ENCODE data around the gene PKD2L1.
"Not testable (repeated sequence)": the region's sequence is repeated elsewhere in the genome, so short reads cannot be mapped to it uniquely, and the experiment has no call there.

Gene PKD2L1

DNA sequence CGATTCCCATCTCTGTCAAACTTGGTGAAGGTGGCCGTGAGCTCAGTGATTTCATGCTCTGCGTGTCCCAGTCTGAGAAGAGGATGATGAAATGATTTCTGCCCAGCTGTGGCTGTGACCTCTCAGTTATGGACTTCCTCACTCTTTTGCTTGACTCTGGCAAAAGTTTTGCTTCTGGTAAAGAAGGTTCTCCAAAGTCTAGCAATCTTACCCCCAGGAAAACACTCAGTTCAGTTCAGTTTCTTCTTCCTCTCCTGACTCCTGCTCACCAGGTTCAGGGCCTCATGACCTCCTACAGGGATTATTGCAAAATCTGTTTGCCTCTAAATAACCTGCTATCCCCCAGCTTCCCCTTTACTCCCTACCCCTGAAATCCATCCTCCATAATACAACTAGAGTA is 38.7 kb downstream of the PKD2L1 start:
- H3K4me3 ChIP-seq (ENCODE audit: low read length), result no peak overlapping the region
- no peak for DNase-seq (ENCODE audit: low read depth)
- TF ChIP-seq, protein P1, sequence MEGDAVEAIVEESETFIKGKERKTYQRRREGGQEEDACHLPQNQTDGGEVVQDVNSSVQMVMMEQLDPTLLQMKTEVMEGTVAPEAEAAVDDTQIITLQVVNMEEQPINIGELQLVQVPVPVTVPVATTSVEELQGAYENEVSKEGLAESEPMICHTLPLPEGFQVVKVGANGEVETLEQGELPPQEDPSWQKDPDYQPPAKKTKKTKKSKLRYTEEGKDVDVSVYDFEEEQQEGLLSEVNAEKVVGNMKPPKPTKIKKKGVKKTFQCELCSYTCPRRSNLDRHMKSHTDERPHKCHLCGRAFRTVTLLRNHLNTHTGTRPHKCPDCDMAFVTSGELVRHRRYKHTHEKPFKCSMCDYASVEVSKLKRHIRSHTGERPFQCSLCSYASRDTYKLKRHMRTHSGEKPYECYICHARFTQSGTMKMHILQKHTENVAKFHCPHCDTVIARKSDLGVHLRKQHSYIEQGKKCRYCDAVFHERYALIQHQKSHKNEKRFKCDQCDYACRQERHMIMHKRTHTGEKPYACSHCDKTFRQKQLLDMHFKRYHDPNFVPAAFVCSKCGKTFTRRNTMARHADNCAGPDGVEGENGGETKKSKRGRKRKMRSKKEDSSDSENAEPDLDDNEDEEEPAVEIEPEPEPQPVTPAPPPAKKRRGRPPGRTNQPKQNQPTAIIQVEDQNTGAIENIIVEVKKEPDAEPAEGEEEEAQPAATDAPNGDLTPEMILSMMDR (conservative IDR thresholded peaks at IDR 0.05; ENCODE audit: low read length), result no peak

DNA sequence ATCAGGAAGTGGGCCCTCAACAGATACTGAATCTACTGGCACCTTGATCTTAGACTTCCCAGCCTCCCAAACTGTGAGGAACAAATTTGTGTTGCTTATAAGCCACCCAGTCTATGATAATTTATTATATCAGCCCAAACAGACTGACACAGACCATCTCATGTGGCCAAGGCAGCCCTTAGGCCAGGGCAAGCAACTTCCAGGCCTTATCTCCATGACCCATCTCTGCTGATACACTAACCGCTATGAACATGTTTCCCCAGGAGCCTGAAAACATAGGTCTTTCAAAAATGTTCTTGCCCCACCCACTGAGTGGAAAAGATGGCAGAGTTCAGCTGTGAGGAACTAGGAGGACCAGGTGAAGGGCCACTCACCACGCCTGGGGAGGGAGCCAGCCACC is 40.4 kb downstream of the PKD2L1 start:
- DNase-seq (ENCODE audit: low read depth), result no peak
- H3K4me3 ChIP-seq (ENCODE audit: low read length), result no peak overlapping the region
- TF ChIP-seq, protein P1 (conservative IDR thresholded peaks at IDR 0.05; ENCODE audit: low read length), result no peak

DNA sequence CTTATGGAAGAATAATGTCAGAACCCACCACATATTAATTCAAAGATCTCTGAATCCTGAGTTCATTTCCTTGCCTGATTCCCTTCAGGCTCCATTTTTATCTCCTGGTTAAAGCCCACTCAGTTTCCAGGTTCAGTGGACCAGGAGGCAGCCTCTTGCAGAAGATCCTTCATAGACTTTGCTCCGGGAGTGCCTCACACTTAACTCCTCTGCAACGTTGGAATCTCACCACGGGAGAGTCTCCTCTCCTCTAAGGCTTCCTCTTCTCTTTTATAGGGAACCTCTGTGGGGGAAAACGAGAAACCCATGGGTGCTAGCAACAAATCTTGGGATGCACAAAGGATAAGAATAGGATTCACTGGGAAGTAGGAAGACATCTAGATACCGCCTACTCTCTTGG is 41.8 kb downstream of the PKD2L1 start:
- no peak overlapping the region for H3K4me3 ChIP-seq (ENCODE audit: low read length)
- TF ChIP-seq, protein P1 (conservative IDR thresholded peaks at IDR 0.05; ENCODE audit: low read length), result no peak
- no peak for DNase-seq (ENCODE audit: low read depth)

DNA sequence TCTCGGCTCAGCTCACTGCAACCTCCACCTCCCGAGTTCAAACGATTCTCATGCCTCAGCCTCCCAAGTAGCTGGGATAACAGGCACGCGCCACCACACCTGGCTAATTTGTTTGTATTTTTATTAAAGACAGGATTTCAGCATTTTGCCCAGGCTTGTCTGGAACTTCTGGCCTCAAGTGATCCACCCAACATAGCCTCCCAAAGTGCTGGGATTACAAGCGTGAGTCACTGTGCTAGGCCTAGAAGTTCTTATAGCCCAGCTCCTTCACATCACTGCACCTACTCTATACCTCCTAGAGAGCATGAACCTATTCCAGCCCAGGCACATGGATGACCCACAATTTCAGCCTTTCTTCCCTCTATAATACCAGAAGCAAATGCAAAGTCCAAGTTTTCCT is 42.3 kb downstream of the PKD2L1 start:
- H3K4me3 ChIP-seq (ENCODE audit: low read length), result no peak overlapping the region
- TF ChIP-seq, protein P1 (conservative IDR thresholded peaks at IDR 0.05; ENCODE audit: low read length), result no peak
- no peak for DNase-seq (ENCODE audit: low read depth)

DNA sequence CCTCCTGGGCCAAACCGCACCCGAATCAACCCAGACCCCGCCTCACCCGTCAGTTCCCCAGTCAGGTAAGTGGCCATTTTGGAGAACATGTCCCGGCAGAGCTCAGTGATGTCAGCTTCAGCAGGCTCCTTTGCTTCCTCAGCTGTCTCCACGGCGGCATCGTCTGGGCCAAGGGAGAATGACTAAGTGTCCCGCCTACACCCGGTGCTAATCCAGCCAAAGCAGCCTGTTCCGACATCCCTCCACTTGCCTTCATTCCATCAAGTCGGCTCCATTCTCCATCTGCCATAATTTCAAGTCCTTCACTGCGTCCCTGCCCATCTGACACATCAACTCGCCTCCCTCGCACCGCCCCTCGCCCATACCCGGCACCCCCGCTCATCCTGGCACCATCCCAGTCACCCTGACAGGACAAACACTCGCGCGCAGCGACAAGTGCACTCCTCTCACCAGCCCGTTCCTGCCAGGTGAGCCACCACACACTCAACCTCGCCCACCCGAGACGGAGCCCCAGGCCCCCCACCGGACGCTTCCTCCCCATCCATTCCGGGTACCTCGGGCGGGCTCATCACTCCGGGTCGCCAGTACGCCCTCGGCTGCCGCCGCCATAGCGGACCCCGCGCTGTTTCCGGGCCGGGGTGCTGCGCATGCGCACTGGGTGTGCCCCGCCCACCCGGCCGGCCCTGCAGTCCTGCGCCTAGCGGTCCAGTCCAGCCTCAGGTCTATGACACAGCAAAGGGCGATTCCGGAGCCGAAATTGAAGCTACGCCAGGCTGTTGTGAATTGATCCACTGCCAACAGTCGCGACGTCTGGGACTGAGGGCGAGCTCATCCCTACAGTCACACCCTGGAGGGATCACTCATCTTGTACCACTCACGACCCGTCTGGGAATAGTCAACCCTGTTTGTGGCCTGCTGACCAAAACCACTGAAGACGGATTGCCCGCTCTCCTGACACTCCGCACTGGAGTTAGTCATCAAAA is 43.7 kb downstream of the PKD2L1 start, which contains the start of gene BLOC1S2:
Gene BLOC1S2 (minus strand): TSS at position 630 of the 983 bp plus-strand sequence. CDS start 21 bp downstream, at position 609.
- H3K4me3 ChIP-seq (ENCODE audit: low read length), result peak within 1 kb of the TSS; percentile 95
- TF ChIP-seq, protein P1 (conservative IDR thresholded peaks at IDR 0.05; ENCODE audit: low read length), result peak; percentile 14; the same call in 1 of the 2 replicates
- peak; percentile 90 for DNase-seq (ENCODE audit: low read depth)

DNA sequence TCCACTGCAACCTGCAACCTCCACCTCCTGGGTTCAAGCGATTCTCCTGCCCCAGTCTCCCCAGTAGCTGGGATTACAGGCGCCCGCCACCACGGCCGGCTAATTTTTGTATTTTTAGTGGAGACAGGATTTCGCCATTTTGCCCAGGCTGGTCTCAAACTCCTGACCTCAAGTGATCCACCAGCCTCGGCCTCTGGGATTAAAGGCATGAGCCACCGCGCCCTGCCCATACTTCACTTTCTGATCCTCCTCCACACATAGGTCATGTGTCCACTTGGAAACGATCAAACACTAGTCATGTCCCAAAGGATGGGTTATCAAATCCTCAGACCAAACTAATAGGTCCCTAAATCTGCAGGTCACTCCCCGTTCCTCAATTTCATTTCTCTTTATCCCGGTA is 44.7 kb downstream of the PKD2L1 start:
- peak; percentile 3 for DNase-seq (ENCODE audit: low read depth)
- H3K4me3 ChIP-seq (ENCODE audit: low read length), result peak overlapping the region; percentile 95

DNA sequence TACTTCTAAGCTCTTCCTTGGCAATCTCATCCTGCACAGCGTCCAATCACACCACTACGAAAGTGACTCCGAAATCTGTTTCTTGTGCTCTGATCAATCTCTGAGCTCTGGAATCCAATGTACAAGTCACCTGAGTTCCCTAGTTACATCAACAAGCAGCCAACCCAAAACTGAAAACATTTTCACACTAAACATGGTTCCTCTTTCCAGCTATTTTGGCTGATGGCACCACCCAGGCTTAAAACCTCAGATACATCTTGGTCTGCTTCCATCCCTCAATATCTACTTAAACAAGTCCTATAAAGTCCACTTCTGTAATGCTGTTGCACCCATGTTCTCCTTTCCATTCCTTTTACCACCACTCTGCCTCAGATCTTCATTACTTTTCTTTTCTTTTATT is 47.1 kb downstream of the PKD2L1 start:
- no peak for DNase-seq (ENCODE audit: low read depth)
- TF ChIP-seq, protein P1 (conservative IDR thresholded peaks at IDR 0.05; ENCODE audit: low read length), result no peak
- H3K4me3 ChIP-seq (ENCODE audit: low read length), result no peak overlapping the region

DNA sequence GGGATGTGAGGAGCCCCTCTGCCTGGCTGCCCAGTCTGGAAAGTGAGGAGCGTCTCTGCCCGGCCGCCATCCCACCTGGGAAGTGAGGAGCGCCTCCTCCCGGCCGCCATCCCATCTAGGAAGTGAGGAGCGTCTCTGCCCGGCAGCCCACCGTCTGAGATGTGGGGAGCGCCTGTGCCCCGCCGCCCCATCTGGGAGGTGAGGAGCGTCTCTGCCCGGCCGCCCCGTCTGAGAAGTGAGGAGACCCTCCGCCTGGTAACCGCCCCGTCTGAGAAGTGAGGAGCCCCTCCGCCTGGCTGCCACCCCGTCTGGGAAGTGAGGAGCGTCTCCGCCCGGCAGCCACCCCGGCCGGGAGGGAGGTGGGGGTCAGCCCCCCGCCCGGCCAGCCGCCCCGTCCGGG is 53.1 kb downstream of the PKD2L1 start:
- DNase-seq (ENCODE audit: low read depth); H3K4me3 ChIP-seq (ENCODE audit: low read length): not testable (repeated sequence)
